Skeletal muscle cell (primary cell): ENCODE data around the gene TLR1.

Experiments
- DNase-seq: peaks from one replicate; pipeline ENCODE4 v3.0.0-alpha.2; 2010; ENCODE audit warnings: low read depth
- H3K4me3 ChIP-seq: 2 replicates; pipeline ENCODE4 v1.5.1; 2011; ENCODE audit warnings: low read depth, mild to moderate bottlenecking, control low read depth, low read length, moderate library complexity

TLR1 gene

GRCh38 chr4:38751341-38752010 is 53.1 kb downstream of the TLR1 start:
- no peak for DNase-seq
- no peak overlapping the region for H3K4me3 ChIP-seq

GRCh38 chr4:38749336-38749735 is 55.3 kb downstream of the TLR1 start:
- no peak for DNase-seq
- no peak overlapping the region for H3K4me3 ChIP-seq

- H3K4me3 ChIP-seq = no peak overlapping the region
- DNase-seq = no peak
Observed at GRCh38 chr4:38747629-38748028, 57.0 kb downstream of the TLR1 start.
